ENCODE results near the gene CD2. TPM values are rescaled to one million over a fixed set of nuclear protein-coding genes. Genes with fewer than 3 reads are reported as not detected.
A peak's percentile ranks its signal among the peaks of the same experiment; 100 is the strongest.

The CD2 gene
- total RNA-seq, 1 donor from 2014 or later: 1.5 TPM

GRCh38 chr1:116733476-116734365 lies 20.5 kb upstream of the CD2 start:
- Histone ChIP-seq H3K27ac (no peak overlapping the region), H3K9ac (no peak overlapping the region), H3K79me2 (ENCODE audit: low read depth) (no peaks in the 10 kb centered on the region), H2AFZ (replicated peaks) (no peak overlapping the region), H3K9me3 (ENCODE audit: low read depth) (no peaks in the 10 kb centered on the region), H3K27me3 (no peaks in the 10 kb centered on the region), H3F3A (ENCODE audit: low read depth) (no peaks in the 10 kb centered on the region), H3K4me2 (no peak overlapping the region), H3K4me1 (no peaks in the 10 kb centered on the region), H3K4me3 (no peak overlapping the region), H4K20me1 (ENCODE audit: low read depth) (no peaks in the 10 kb centered on the region), H3K36me3 (no peaks in the 10 kb centered on the region)
- Mint-ChIP-seq H3K4me1 (peaks cover 2% of the 10 kb centered on the region), H3K9me3 (no peaks in the 10 kb centered on the region), H3K27ac (peak overlapping the region; percentile 31), H3K36me3 (no peaks in the 10 kb centered on the region), H3K27me3 (ENCODE audit: insufficient read depth, low read depth) (peaks cover 10% of the 10 kb centered on the region), H3K4me3 (no peak overlapping the region)
- TF ChIP-seq CTCF (IDR thresholded peaks at IDR 0.05) (no peak), EZH2phosphoT487 (IDR thresholded peaks at IDR 0.05) (no peak), EZH2 (IDR thresholded peaks at IDR 0.05) (no peak)
- no peak for DNase-seq (ENCODE audit: low spot score)

GRCh38 chr1:116735246-116735645 lies 19.0 kb upstream of the CD2 start:
- no peaks in the 10 kb centered on the region for H3K9me3 ChIP-seq (ENCODE audit: low read depth)
- Mint-ChIP-seq H3K36me3 (no peaks in the 10 kb centered on the region), H3K4me3 (no peak overlapping the region), H3K9me3 (no peaks in the 10 kb centered on the region), H3K27ac (no peak overlapping the region), H3K4me1 (peaks cover 2% of the 10 kb centered on the region), H3K27me3 (ENCODE audit: insufficient read depth, low read depth) (peaks cover 7% of the 10 kb centered on the region)
- H3F3A ChIP-seq (ENCODE audit: low read depth): no peaks in the 10 kb centered on the region
- H4K20me1 ChIP-seq (ENCODE audit: low read depth): no peaks in the 10 kb centered on the region
- H3K36me3 ChIP-seq: no peaks in the 10 kb centered on the region
- no peak overlapping the region for H3K4me2 ChIP-seq
- TF ChIP-seq EZH2phosphoT487 (IDR thresholded peaks at IDR 0.05) (no peak), CTCF (IDR thresholded peaks at IDR 0.05) (no peak), EZH2 (IDR thresholded peaks at IDR 0.05) (no peak)
- H3K4me1 ChIP-seq: no peaks in the 10 kb centered on the region
- H3K79me2 ChIP-seq (ENCODE audit: low read depth): no peaks in the 10 kb centered on the region
- no peak overlapping the region for H2AFZ ChIP-seq (replicated peaks)
- H3K4me3 ChIP-seq: no peak overlapping the region
- no peak overlapping the region for H3K9ac ChIP-seq
- no peaks in the 10 kb centered on the region for H3K27me3 ChIP-seq
- no peak overlapping the region for H3K27ac ChIP-seq
- DNase-seq (ENCODE audit: low spot score): no peak

- peak; percentile 70 for DNase-seq (ENCODE audit: low spot score)
- Mint-ChIP-seq H3K27ac (no peak overlapping the region), H3K4me1 (peaks cover 2% of the 10 kb centered on the region), H3K27me3 (ENCODE audit: insufficient read depth, low read depth) (peaks cover 4% of the 10 kb centered on the region), H3K4me3 (no peak overlapping the region), H3K36me3 (no peaks in the 10 kb centered on the region), H3K9me3 (no peaks in the 10 kb centered on the region)
- Histone ChIP-seq H3K36me3 (no peaks in the 10 kb centered on the region), H4K20me1 (ENCODE audit: low read depth) (no peaks in the 10 kb centered on the region), H3K79me2 (ENCODE audit: low read depth) (no peaks in the 10 kb centered on the region), H3K4me2 (no peak overlapping the region), H3K9ac (no peak overlapping the region), H3K27ac (no peak overlapping the region), H3F3A (ENCODE audit: low read depth) (no peaks in the 10 kb centered on the region), H3K4me3 (no peak overlapping the region), H3K4me1 (no peaks in the 10 kb centered on the region), H2AFZ (replicated peaks) (no peak overlapping the region), H3K9me3 (ENCODE audit: low read depth) (no peaks in the 10 kb centered on the region), H3K27me3 (no peaks in the 10 kb centered on the region)
- TF ChIP-seq EZH2 (IDR thresholded peaks at IDR 0.05) (no peak), CTCF (IDR thresholded peaks at IDR 0.05) (peak; percentile 95)
These were observed 17.0 kb upstream of the CD2 start for GRCh38 chr1:116737020-116737854.
